ENCODE results near the gene TMEM179. TPM values are rescaled to one million over a fixed set of nuclear protein-coding genes. Genes with fewer than 3 reads are reported as not detected.

Gene TMEM179
- total RNA-seq, 1 donor from 2014 or later = 0.86 TPM

DNA sequence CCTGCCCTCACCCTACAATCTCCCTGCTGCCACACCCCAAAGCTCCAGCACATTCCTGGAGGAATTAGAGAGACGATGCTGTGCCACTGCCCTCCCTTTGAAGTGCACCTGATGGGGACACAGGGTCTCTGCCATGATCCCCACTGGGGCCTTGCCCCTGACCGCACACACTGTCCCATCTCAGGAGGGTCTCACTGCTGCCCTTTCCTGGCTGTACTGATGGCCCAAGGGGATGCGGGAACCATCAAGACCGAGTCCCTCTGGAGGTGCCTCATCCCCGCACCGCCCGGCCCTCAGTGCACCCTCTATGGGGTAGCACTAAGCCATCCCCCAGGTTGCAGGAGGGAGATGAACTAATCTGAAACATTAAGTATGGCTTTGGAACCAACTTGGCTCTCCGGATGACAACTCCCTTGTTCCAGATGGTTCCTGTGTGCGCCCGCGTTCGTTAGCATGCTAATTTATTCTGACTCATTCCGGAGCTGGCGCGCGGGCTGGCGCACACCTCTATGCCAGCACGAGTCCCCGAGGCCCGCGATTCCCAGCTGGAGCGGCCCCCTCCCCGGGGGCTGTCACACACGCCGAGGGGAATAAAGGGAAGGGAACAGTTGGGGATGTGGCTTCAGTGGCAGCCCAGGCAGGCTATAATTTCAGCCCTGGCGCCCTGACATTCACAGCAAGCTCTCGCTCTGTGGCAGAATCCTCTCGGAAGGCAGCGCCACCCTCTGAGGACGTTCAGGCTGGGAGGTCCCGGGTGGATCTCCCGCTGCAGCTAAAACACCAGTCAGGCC lies 59.2 kb downstream of the TMEM179 start:
- DNase-seq (ENCODE audit: low spot score) = peak; percentile 27

DNA sequence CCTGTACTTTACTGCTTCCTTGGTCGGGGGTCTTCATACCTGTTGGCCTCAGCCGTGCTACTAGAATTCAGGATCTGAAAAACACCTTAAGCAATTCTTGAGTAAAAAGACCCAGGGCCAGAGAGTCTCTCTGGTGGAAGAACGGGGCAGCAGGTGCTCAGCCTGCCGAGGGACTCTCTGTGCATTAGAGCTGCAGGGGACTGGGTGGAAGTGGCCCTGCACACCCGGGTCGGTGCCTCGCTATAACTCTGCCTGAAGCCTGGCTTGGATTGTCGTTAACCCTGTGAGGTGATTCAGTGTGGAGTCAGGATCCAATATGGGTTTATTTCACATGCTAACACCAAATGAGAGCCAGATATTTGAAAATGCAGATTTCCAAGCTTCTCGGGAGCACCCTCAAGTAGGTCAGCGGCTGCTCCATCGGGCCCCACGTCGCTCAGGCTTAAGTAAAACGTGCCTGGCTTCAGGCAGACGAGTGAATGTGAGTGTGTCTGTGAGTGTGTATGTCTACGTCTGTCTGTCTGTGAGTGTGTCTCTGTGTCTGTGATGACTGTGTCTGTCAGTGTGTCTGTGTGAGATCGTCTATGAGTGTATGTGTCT lies 60.1 kb downstream of the TMEM179 start:
- DNase-seq (ENCODE audit: low spot score) = peak; percentile 30

DNA sequence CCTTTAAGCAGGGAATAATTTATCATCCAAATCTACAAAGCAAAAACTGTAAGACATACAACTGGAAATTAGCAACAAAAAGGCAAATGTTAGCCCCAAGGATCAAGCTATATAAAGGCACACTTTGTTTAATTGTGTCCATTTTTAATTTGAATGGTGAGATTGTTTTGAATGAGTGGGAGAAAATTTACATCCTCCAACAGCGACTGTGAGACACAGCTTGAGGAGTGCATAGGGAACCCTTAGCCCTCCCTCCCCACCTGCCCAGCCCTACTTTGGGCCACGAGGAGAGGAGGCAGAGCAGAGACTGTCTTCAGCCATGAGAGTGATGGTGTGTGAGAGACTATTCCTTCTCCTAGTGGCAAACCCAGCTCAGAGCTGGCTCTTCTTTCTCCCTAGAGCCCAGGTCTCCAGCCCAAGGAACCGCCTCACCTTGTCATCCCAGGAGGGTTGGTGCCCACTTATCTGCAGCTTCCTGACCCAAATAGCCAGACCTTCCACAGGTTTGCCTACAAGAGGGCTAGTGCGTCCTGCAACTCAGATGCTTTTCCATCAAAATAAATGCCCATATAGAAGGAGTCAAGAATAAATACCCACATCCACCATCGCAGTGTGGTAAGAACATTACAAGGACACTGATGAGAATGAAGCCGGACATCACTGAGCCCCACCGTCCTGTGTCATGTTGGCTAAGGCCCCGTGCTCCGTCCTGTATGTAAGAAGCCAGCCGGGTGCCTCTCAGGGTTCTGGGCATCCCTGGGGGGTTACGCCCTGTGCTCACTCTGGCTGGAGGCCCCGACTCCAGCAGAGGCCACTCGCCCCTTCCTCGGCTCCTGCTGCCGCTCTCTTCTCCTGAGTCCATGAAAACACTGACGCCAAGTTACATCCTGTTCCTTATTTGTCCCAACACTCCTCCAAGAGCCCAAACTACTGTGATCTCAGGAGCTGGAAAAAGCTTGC lies 61.4 kb downstream of the TMEM179 start:
- peak; percentile 34 for DNase-seq (ENCODE audit: low spot score)

- DNase-seq (ENCODE audit: low spot score) = peak; percentile 5
Observed at GRCh38 chr14:104541905-104542465, 62.6 kb downstream of the TMEM179 start.

Other genes starting within 250 kb of the TMEM179 start
- 1.7 TPM for gene C14orf180, start 25.0 kb downstream of the TMEM179 start, total RNA-seq
- 81.6 TPM for gene INF2, start 84.8 kb upstream of the TMEM179 start, total RNA-seq
- gene ADSS1, start 119.5 kb upstream of the TMEM179 start, total RNA-seq = 11.0 TPM
- gene SIVA1, start 148.4 kb upstream of the TMEM179 start, total RNA-seq = 56.5 TPM
- 116 TPM for gene AKT1, start 191.0 kb upstream of the TMEM179 start, total RNA-seq
- 9.4 TPM for gene ZBTB42, start 196.3 kb upstream of the TMEM179 start, total RNA-seq

Data from ureter (tissue), 1 donor.